Activated CD4-positive, alpha-beta T cell treated with anti-CD3 and anti-CD28 coated beads, Interleukin-2, amount 50 U/mL, for 4 hours (primary cell): ENCODE measurements around the gene ITPKA.

Experiments used
- DNase-seq, 2 experiments: peaks; one replicate each; pipeline ENCODE4 v3.0.0-alpha.2; 2020

Gene ITPKA

DNA sequence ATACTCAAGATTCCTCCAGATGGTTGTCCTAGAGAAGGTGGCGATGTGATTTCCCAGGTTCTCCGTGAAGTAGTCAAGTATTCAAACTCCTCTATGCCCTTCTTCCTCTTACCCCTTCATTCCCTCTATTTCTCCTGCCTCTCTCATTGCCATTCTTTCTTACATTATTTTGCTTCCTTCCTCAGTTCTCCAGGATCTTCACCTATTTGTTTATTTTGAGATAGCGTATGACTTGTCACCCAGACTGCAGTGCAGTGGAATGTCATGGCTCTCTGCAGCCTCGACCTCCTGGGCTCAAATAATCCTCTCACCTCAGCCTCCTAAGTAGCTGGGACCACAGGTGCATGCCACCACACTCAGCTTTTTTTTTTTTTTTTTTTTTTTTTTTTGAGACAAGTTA is 1.8 kb upstream of the ITPKA start:
- no peak for DNase-seq

DNA sequence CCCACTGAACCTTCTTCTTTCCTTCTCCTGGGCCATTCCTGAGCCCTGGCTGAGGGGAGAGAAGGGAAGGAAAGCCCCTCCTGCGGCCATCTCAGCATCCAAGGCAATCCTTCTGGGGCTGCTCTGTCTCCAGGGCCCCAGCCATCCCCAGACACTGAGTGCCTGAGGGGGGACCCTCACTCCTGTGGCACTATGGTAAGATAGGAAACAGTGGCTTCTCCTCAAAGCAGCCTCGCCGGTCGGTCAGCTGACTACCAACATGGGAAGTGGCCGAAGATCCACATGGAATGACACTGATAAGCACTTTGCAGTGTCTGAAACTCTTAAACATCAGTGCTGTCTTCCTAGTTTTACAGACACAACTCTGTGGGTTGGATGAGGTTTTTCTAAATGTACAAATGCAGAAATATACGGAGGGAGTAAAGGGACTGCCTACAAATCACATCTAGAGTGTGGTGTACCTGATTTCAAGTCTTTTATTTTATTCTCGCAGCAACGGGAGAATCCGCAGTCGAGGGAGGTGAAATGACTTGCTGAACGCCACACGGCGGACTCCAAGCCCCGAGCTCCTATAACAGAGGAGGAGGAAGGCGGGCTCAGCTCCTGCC is 973 bp upstream of the ITPKA start:
- DNase-seq = no peak

DNA sequence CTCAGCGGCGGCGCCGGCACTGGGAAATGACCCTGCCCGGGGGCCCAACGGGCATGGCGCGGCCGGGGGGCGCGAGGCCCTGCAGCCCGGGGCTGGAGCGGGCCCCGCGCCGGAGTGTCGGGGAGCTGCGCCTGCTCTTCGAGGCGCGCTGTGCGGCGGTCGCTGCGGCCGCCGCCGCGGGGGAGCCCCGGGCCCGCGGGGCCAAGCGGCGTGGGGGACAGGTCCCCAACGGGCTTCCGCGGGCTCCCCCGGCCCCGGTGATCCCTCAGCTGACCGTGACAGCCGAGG is 172 bp downstream of the ITPKA start:
- DNase-seq = no peak

DNA sequence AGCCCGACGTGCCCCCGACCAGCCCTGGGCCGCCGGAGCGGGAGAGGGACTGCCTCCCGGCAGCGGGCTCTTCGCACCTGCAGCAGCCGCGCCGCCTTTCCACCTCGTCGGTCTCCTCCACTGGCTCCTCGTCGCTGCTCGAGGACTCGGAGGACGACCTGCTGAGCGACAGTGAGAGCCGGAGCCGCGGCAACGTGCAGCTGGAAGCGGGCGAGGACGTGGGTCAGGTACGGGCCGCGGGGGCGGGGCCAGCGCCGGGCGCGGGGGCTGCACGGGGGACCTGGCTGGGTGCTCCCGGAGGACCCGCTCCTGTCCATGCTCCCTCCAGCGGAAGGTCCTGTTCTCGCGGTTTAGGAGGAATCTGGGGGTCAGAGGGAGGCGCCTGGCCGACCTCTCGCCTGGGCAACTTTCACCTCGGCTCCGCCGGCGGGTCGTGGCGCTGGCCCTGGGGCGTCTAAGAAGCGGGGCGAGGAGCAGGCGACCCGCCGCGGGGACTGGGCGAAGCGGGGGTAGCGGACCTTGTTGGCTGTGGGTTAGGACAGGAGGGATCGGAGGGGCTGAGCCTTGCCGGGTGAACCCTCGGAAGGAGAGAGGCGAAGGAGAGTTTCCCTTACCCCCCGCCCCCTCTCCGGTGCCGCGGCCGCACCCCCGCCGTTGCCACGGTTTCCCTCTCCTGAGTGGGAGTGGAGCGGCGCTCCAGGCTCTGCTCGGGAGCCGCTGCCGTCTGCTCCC is 682 bp downstream of the ITPKA start:
- DNase-seq = peak in 1 of 2 experiments; percentile 38

DNA sequence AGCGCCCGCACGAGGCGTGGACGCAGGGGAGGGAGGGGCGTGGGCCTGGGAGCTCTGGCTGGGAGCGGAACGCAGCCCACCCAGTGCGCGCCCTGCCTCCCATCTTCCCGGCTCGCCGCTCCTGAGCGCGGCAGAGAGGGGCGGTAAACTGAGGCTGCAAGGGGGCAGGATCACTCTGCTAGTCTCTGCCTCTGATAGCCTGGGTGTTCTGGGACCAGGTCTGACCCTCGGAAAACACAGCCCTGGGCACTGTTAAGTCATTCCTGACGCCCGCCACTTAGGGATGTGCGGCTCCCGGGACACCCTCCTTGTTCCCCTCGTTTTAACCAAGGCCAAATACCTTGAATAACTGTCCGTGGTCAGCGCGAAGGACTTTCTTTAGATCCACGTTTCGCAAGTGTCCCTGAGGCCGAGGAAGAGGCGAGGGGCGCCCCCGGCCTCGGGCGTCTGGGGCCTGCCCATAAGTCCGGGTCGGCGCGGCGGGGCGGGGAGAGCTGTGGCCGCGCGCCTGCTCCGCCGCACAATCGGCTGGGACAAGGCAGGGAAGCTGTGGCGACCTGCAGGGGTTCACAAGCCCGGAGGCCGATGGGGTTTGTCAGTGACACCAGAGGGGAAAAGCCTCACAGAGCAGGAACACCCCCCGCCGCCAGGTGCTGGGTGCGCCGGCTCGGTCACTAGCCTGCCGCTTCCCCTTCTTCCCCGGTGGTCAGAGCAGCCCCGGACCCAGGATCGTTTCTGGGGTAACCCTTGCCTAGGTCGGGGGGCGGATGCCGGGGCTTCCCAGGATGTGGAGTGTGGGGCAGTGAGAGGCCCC is 1.5 kb downstream of the ITPKA start:
- DNase-seq = peak in 1 of 2 experiments; percentile 27

DNA sequence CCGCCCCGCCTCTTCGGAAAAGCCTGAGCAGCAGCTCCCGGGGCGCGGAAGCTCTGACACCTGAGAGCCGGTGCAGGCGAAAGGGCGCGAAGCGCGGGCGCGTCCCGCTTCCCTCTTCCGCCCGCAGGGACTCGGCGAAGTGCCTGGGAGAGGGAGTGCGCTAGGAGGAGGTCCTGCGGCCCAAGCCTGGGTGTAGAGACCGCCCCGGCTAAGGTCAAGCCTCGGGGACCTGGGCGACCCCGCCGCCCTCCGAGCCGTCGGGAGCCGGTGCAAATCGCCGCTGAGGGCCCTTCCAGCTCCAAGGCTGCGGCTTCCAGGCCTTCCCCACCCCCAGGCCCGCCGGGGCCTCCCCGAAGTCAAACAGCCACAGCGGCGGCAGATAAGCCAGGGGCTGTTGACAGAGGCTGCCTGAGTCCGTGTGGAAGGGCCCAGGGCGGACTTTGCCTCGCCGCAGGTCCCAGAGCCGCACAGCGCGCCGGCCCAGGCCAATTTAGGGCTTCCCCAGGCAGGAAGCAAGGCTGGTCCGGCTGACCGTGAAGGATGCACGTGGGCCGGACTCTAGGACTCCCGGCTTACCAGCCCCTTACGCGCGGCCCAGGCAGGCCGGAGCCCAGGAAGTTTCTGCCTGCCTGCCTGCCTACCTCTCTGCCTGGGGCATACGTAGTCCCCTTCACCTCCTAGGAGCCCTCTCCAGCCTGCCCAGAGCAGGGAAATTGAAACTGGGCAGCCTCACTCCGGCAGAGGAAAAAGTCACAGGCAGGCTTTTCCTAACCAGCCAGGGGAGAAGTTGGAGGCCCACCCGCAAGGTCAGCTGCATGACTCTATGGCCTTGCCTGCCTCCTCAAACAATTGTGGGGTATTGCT is 2.3 kb downstream of the ITPKA start:
- no peak for DNase-seq

DNA sequence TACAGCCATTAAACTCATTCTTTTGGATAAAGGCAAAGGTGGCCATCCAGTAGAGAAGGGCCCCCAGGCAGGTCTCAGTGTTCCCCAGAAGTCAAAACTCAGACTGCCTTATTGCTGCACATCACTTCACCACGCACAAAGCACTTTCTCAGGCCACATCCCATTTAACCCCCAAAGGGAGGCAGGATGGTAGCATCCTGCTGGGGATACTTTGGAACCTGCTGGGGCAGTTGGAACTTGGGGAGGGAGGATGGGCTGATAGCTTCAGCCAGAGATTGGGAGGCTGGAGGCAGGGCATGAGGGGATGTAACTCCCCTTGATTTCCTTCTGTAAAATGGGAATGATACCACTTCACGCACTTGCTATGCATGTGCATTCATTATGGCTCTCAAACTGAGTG is 5.0 kb downstream of the ITPKA start:
- DNase-seq = no peak

DNA sequence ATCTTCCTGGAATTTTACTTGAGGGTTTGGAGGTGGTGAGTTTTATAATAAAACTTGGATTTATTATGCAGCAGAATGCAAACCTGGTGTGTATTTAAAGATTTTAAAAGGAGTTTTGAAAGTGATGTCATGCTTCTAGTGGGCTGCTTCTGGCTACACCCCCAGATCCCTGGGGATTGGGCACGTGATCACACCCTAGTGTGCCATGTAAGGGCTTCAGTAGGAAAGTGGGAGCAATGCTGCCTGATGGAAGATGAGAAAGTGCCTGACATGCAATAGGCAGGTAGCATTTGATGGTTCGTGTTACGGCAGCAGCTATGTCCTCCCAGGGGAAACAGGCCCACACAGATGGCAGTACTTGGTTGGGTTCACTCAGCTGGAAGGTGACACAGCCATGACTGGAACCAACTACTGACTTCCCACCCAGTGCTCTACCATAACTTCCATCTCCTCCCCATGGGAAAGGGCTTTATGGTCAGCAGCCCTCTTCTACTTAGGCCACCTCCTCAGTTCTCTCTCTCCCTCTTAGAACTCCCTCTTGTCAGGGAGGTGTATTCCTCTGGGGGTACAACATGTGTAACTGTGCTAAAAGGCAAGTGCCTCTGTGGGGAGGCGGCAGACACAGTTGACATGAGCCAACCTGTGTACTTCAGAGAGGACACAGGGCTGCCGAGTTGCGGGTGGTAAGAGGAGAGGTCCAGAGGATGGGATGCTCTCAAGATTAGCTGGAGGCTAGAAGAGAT is 5.6 kb downstream of the ITPKA start:
- DNase-seq = no peak

DNA sequence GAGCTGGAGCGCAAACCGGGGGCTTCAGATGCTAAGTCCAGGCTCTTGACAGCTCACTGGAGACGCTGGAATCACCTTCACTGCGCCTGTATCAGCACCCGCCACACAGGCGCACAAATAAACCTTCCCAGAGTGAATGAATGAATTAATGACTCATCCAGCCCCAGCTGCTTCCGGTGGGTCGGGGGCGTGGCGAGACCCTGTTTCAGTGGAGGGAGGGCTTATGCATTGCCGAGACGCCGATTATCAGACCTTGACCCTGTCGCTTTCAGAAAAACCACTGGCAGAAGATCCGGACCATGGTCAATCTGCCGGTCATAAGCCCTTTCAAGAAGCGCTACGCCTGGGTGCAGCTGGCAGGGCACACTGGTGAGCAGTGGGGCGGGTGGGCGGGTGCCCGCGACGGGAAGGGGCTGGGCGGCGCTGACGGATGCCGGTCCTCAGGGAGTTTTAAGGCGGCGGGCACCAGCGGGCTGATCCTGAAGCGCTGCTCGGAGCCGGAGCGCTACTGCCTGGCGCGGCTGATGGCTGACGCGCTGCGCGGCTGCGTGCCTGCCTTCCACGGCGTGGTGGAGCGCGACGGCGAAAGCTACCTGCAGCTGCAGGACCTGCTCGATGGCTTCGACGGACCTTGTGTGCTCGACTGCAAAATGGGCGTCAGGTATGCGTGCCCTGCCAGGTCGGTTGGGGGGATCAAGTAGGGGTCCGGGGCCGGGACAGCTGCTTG is 7.7 kb downstream of the ITPKA start:
- peak in 1 of 2 experiments; percentile 25 for DNase-seq

DNA sequence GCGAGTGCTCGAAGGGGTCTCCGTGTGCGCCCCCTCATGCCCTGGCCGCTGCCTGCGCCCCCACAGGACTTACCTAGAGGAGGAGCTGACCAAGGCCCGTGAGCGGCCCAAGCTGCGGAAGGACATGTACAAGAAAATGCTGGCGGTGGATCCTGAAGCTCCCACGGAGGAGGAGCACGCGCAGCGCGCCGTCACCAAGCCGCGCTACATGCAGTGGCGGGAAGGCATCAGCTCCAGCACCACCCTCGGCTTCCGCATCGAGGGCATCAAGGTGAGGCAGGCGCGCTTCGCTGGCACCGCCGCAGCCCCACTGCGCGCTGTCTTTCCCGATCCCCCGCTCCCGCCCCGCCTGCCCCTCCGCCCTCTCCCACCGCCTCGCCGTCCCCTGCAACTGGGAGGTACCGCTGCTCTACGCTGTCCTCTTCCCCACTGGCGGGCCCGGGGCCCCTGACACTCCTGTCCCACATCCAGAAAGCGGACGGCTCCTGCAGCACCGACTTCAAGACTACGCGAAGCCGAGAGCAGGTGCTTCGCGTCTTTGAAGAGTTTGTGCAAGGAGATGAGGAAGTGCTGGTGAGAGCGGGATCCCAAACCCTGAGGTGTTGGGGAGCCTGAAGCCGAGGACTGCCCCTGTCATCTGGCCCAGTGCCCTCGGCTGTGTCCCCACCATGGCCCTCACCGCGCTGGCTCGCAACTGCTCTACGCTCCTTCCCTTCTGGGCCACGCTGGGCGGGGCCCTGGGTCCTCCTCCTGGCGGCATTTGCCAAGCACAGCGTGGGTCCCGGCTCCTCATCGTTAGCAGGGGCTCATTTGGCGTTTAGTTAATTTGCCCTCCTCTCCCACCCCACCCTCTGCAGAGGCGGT is 8.5 kb downstream of the ITPKA start:
- DNase-seq = peak in 1 of 2 experiments; percentile 23

DNA sequence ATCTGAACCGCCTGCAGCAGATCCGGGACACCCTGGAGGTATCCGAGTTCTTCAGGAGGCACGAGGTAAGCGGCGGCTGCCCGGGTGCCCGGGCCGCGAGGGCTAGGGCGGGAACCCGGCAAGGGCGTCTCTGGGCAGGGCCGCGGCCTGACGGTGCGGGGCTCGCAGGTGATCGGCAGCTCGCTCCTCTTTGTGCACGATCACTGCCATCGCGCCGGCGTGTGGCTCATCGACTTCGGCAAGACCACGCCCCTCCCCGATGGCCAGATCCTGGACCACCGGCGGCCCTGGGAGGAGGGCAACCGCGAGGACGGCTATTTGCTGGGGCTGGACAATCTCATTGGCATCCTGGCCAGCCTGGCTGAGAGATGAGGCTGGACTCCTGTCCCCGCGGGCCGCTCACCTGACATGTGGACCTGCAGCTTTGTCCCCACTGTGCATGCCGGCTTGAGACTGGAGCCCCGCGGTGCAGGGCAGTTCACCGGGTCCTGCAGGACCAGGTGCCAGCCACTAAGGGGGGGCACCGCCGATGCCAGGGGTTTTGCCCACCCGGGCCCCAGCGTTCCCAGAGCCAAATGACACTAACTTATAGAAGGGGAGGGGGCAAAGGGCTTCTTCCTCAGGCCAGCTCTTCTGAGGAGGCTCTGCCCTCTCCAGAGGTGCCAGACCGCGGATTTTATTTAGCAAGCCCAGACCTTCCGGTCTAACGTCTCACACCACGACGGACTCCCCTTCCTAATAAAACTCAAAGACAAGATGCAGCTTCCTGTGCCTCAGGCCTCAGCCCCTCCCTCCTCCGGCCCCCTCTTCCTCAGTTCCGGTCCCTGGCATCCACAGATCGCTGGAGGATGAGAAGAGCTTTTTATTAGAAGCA is 9.4 kb downstream of the ITPKA start:
- no peak for DNase-seq

DNA sequence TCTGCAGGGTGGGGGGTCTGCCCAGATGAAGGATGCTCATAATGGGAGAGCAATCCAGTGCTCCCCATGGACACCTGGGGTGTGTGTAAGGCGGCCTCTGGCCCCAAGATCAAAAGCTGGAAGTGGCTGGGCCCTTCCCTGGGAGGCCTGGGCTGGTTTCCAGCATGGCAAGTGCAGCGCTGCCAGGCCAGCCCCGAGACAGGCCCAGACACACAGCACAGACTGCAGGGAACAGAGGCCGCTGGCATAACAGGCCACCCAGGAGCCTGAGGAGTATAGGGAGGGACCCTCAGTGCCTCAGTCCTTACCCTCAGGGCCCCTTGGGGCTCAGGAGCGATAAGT is 10.0 kb downstream of the ITPKA start:
- DNase-seq = no peak

DNA sequence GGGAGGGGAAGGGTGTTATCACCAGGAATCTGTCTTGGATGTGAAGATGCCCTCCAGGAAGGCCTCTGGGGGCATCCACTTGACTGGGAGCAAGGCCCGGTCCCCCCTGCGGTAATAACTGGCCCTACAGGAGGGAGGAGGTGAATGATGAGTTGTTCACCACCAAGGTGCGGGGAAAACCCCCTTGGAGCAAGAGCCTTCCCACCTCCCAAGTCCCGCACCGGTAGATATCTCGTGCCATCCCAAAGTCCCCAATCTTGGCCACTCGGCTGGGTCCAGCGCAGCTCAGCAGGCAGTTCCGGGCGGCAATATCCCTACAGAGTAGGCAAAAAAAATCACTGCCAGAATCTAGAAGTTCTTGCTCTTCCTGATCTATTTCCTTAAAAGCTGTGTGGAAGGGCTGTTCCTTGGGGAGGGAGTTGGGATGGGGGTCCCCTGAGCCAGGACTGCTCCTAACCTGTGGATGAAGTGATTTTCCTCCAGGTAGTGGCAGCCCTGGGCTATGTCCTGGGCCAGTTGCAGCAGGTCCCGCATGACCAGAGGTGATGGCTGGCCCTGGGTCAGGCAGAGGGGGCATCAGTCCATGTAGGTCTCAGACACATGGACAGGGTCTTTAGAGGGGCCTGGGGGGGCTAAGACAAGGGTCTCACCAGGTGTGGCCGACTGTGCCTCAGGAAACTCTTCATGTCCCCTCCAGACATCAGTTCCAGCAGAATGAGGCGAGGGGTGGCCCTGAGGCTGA is 11.2 kb downstream of the ITPKA start:
- no peak for DNase-seq

DNA sequence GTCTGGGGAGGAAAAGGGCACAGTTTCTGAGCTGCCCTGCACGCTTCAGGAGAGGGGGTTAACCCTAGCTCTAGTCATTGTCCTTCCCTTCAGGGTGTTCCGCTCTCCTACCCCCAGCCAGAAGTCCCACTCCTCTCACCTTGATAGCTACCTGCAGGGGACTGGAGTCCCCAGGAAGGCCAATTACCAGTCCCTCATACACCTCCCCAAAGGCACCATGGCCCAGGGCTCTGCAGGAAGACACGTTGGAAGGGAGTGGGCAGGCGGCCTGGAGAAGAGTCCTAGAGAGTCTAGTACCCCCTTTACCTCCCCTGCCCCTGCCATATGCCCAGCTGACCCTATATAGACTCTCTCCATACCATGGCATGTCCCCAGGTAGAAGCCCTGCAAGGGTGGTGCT is 12.1 kb downstream of the ITPKA start:
- no peak for DNase-seq

DNA sequence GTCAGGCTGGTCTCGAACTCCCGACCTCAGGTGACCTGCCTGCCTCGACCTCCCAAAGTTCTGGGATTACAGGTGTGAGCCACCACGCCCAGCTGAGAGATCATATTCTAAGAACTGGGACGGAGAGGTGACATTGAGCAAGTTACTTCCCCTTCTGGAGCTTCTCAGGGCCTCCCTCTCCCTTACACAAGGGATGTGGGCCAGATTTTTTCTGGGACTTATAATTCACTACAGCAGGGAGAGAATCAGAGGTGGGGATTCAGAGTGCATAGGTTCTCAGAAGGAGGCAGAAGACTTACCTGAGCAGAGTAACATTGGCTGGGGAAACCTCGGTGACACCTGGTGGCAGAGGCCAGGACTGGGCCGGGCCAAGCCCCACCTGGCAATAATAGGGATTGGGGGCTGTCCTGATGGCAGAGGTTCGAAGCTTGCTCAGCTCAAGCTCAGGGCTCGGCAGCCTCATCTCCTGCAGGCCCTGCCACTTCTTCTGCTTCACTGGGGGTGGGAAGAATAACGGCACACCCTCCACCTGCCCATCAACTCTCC is 13.2 kb downstream of the ITPKA start:
- DNase-seq = no peak

DNA sequence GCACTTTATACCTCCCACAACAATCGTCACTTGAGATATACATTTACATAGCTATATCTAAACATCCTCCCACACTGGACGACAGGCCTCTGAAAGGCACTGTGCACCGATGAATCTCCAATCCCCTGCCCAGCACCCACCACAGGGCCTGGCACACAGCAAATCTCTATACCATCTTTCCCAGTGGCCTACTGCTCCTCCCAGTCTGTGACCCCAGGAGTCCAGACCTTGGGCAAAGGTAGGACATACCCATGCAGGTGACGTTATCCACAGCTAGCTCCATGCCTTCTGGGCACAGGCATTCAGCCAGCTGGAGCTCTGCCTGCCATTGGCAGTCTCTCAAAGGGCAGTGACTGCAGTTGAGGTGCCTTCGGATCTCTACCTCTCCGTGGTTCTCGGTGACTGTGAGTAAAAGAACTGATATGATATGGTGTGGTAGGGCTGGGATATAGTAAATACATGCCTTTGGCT is 14.2 kb downstream of the ITPKA start:
- DNase-seq = no peak

DNA sequence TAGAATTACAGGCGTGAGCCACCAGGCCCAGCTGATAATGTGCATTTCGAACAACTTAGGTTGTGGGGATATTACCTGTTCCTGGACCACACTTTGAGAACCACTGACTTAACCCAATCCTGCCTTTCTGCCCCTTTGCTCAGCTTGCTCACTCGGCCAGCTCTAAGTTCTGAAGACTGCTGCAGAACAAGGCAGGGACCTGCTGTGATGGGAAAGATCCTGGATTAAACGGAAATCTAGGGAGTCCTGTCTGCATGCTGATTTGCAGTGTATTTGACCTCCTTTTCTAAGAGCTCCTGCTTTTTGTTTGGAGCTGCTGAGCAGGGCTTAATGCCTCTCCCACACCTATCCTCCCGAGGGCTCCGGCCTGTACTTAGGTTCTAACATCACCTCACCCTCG is 17.1 kb downstream of the ITPKA start:
- no peak for DNase-seq

DNA sequence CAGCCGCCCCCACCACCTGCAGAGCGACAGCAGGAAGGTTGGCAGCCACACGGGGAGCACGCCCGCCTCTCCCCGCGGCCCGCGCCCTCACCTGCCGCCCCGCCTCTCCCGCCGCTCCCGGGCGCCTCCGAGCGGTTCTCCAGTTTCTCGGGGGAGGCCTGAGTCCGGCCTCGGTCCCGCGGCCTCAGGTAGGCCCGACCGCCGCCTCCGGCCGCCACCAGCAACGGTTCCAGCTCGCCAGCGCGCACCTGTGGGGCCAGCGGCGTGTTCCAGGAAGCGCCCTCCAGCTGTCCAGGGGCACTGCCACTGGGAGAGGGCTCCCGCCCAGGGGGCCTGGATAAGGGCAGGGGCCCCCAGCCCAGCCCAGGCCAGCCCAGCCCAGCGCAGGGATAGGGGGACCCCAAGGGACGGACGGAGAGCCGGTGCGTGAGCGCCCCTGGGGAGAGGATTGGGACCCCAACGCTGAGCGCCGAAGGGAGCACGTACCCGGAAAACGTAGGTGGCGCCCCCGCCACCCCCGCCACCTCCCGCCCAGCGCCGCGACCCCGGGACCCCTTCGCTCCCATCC is 17.7 kb downstream of the ITPKA start:
- no peak for DNase-seq
